Skin of body (tissue), 2 donors: ENCODE data around the gene F12. TPM values are rescaled to one million over a fixed set of nuclear protein-coding genes. Genes with fewer than 3 reads are reported as not detected.

Experiments
- DNase-seq: peaks from one replicate; lab custom pipeline; 2025; lab: John Stamatoyannopoulos, UW
- total RNA-seq: library from RNA; depleted of rRNA; stranded (reverse); fragments of >200 nt; gene quantifications from one replicate; pipeline ENCODE4 v1.2.3, GENCODE V29; 2014

F12 gene
- total RNA-seq = 1.3 TPM

- no peak for DNase-seq
These were observed at the start of gene F12 for GRCh38 chr5:177409043-177409801. TSS of gene F12 (minus strand) at chr5:177409564. CDS start at chr5:177409527, 37 bp downstream.

- DNase-seq = no peak
These were observed 49.6 kb upstream of the F12 start for GRCh38 chr5:177458912-177459350.

GRCh38 chr5:177457852-177458681 is 48.7 kb upstream of the F12 start:
- no peak for DNase-seq

- peak; percentile 81 for DNase-seq
These were observed 47.9 kb upstream of the F12 start for GRCh38 chr5:177456976-177457851.

GRCh38 chr5:177456591-177456964 is 47.2 kb upstream of the F12 start:
- DNase-seq = no peak

GRCh38 chr5:177455661-177456590 is 46.6 kb upstream of the F12 start:
- peak; percentile 81 for DNase-seq

GRCh38 chr5:177455036-177455660 is 45.8 kb upstream of the F12 start:
- DNase-seq = peak; percentile 36

GRCh38 chr5:177454397-177455035 is 45.2 kb upstream of the F12 start:
- DNase-seq = peak; percentile 72

GRCh38 chr5:177453852-177454396 is 44.6 kb upstream of the F12 start:
- DNase-seq = peak; percentile 42

GRCh38 chr5:177452688-177453638 is 43.6 kb upstream of the F12 start:
- no peak for DNase-seq

GRCh38 chr5:177450667-177451424 is 41.5 kb upstream of the F12 start:
- no peak for DNase-seq

GRCh38 chr5:177449140-177450061 is 40.0 kb upstream of the F12 start:
- no peak for DNase-seq

GRCh38 chr5:177448244-177448950 is 39.0 kb upstream of the F12 start:
- no peak for DNase-seq

GRCh38 chr5:177447611-177448243 is 38.4 kb upstream of the F12 start:
- no peak for DNase-seq

- DNase-seq = peak; percentile 35
These were observed 37.8 kb upstream of the F12 start for GRCh38 chr5:177447066-177447610.
